ENCODE measurements around the gene MXRA8.

Gene MXRA8

DNA sequence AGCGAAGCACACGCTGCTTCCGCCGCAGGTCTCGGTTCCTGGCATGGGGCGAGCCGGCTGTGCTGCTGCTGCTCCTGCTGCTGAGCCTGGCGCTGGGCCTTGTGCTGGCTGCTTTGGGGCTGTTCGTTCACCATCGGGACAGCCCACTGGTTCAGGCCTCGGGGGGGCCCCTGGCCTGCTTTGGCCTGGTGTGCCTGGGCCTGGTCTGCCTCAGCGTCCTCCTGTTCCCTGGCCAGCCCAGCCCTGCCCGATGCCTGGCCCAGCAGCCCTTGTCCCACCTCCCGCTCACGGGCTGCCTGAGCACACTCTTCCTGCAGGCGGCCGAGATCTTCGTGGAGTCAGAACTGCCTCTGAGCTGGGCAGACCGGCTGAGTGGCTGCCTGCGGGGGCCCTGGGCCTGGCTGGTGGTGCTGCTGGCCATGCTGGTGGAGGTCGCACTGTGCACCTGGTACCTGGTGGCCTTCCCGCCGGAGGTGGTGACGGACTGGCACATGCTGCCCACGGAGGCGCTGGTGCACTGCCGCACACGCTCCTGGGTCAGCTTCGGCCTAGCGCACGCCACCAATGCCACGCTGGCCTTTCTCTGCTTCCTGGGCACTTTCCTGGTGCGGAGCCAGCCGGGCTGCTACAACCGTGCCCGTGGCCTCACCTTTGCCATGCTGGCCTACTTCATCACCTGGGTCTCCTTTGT lies 24.7 kb downstream of the MXRA8 start:
- no peak for DNase-seq

- no peak for DNase-seq
Measured at GRCh38 chr1:1332774-1333480, 25.4 kb downstream of the MXRA8 start.

DNA sequence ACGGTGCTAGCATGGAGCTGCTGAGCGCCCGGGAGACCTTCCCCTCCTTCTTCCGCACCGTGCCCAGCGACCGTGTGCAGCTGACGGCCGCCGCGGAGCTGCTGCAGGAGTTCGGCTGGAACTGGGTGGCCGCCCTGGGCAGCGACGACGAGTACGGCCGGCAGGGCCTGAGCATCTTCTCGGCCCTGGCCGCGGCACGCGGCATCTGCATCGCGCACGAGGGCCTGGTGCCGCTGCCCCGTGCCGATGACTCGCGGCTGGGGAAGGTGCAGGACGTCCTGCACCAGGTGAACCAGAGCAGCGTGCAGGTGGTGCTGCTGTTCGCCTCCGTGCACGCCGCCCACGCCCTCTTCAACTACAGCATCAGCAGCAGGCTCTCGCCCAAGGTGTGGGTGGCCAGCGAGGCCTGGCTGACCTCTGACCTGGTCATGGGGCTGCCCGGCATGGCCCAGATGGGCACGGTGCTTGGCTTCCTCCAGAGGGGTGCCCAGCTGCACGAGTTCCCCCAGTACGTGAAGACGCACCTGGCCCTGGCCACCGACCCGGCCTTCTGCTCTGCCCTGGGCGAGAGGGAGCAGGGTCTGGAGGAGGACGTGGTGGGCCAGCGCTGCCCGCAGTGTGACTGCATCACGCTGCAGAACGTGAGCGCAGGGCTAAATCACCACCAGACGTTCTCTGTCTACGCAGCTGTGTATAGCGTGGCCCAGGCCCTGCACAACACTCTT lies 26.2 kb downstream of the MXRA8 start:
- no peak for DNase-seq

- DNase-seq: no peak
Measured at GRCh38 chr1:1331068-1331965, 27.0 kb downstream of the MXRA8 start, which contains the start of gene TAS1R3. Gene TAS1R3 (plus strand): TSS chr1:1331280. CDS start chr1:1331346, 66 bp downstream.

DNA sequence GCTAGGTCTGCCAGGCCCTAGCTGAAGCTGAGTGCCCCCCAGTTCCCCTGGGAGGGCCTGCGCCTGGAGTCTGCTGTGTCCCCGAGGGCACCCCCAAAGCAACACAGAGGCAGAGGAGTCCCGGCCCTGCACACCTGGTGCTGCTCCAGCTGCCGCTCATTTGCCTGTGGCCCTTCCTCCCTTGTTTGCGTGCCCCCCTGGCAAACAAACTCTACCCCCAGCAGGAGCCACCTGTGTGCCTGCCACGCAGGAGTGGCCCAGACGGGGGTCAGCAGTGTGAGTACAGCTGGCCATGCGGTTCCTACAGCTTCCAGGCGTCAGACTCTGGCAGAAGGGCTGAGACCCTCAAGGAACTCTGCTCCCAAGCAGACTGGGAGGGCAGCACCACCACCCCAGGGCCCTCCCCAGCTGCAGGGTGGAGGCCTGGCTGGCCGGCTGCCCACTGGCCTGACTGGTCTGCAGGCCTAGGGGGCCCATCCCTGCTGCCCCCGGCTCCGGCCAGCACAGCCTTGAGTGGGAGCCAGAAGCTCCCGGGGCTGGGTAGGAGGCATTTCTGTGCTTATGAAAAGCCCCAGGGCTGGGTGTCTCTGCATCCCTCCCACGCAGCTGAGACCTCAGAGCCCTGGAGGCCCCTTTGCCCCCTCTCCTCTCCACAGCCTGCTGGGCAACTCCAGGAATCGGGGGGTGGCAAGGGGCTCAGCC lies 27.8 kb downstream of the MXRA8 start:
- DNase-seq: peak; percentile 21

GRCh38 chr1:1329304-1330210 lies 28.8 kb downstream of the MXRA8 start:
- no peak for DNase-seq

DNA sequence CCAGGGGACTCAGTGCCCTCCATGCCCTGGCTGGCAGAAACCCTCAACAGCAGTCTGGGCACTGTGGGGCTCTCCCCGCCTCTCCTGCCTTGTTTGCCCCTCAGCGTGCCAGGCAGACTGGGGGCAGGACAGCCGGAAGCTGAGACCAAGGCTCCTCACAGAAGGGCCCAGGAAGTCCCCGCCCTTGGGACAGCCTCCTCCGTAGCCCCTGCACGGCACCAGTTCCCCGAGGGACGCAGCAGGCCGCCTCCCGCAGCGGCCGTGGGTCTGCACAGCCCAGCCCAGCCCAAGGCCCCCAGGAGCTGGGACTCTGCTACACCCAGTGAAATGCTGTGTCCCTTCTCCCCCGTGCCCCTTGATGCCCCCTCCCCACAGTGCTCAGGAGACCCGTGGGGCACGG lies 30.1 kb downstream of the MXRA8 start:
- no peak for DNase-seq

DNA sequence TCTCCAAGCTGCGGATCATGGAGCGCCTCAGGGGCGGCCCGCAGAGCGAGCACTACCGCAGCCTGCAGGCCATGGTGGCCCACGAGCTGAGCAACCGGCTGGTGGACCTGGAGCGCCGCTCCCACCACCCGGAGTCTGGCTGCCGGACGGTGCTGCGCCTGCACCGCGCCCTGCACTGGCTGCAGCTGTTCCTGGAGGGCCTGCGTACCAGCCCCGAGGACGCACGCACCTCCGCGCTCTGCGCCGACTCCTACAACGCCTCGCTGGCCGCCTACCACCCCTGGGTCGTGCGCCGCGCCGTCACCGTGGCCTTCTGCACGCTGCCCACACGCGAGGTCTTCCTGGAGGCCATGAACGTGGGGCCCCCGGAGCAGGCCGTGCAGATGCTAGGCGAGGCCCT lies 31.1 kb downstream of the MXRA8 start:
- DNase-seq: no peak

- DNase-seq: no peak
Measured at GRCh38 chr1:1326075-1326605, 32.2 kb downstream of the MXRA8 start.

DNA sequence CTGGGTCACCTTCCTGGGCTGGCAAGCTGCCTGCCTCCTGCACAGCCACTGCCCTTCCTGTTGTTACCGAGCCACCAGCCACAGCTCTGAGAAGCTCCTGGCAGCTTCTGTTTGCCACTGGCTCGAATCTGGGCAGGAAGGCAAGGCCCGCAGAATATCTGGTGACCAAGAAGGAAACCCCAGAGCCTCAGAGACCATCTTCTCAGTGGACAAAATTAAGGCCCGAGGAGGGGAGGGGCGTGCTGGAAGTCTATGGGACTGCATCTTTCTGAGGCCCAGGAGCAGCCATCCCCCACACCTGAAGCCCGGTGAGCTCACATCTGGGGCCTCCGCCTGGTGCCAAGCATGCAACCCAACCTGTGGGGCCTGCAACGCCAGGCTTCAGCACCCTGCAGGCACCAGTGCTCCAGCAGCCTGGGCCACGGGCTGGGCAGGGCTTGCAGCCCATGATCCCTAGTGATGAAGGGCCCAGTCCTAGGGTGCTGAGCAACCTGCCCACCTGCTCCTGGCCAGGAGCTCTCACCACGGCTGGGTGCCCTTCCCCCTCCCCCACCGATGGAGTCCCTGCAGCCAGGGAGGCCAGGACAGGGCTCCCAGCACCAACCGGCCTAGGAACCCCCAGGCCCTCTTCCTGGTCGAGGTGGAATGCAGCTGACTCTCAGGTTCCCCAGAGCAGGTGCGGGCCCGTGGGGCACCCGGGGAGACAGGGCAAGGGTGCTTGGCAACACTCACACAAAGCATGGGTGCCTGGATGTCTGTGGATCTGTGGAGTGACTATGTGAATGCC lies 32.9 kb downstream of the MXRA8 start:
- DNase-seq: no peak

GRCh38 chr1:1324524-1325287 lies 33.6 kb downstream of the MXRA8 start, which contains the start of the genes CPTP and INTS11:
Gene CPTP (plus strand): TSS chr1:1324802. CDS start chr1:1326911, 2,109 bp downstream.
Gene INTS11 (minus strand): TSS chr1:1324660. CDS start chr1:1324608, 52 bp downstream.
- peak; percentile 87 for DNase-seq

GRCh38 chr1:1324084-1324523 lies 34.3 kb downstream of the MXRA8 start:
- no peak for DNase-seq

DNA sequence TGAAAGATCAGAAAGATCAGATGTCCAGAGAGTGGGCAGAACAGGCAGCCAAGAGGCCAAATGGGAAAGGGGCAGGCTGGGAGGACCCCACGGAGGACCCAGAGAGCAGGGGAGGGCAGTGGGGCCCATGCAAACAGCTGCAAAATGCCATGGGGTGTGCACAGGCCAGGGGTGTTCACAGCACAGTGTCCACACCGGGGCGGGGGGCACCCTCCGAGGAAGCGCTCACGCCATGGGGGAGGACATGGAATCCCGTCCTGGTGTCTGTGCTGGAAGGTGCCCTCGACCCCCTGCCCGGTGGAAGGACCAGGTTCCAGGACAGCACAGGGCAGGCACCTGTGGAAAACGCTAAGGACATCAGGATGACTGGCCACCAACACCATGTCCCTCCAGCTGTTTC lies 35.4 kb downstream of the MXRA8 start:
- no peak for DNase-seq

GRCh38 chr1:1322418-1322817 lies 35.9 kb downstream of the MXRA8 start:
- no peak for DNase-seq

- no peak for DNase-seq
Measured at GRCh38 chr1:1321477-1321876, 36.9 kb downstream of the MXRA8 start.

DNA sequence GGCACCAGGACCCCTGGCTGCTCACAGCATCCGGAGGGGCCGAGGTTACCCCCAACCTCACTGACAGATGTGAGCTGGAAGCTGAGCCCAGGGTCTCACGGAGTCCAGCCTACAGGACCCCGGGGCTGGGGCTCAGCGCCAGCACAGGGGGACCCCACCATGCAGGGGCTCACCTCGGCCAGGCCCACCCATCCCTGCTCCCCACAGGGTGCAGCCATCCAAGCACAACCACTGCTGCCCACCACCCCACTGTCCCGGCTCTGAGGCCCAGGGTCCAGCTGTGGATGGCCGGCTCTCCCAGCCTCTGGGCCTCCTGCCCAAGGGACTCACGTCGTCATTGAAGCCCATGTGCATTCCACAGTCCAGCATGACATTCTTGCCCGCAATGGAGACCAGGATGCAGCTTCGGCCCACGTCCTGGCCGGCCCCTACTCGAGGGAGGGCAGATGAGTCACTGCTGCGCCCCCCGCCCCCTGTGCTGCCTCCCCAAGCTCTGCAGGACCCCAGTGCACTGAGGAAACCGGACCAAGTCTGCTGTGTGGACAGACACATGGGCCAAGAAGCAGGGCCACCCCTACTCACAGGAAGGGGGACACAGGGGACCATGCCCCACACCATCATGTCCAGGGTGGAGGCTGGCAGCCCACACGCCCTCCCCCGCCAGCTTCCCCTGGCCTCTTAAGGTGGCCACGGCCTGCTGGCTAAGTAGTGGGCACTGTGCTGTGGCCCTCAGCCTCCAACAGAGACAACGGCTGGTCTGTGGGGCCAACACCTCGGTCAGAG lies 37.5 kb downstream of the MXRA8 start:
- no peak for DNase-seq

DNA sequence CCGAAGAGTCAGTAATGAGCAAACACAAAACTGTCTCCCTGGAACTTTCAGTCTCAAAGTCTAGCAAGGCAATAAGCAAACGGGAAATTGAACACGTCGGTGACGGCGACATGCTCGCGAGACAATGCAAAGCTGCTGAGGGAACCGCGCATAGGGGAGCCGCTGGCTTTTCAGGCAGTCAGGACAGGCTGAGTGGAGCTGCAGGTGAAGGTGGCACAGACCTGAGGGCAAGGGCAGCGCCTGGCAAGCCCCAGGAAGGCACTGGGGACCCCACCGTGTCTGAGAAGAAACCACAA lies 38.8 kb downstream of the MXRA8 start:
- DNase-seq: no peak

Measured in NCI-H146 (cell line).